Astrocyte of the cerebellum (primary cell): ENCODE results near the gene TTC38.
"Not testable (repeated sequence)": the region's sequence is repeated elsewhere in the genome, so short reads cannot be mapped to it uniquely, and the experiment has no call there.

Experiments used
- DNase-seq: peaks from one replicate; pipeline ENCODE4 v3.0.0-alpha.2; 2011; ENCODE audit warnings: low read depth
- H3K4me3 ChIP-seq: 2 replicates; pipeline ENCODE4 v1.5.1; 2011; ENCODE audit warnings: mild to moderate bottlenecking, low read depth, low read length, moderate library complexity
- CTCF ChIP-seq: IDR thresholded peaks from 2 replicates; pipeline ENCODE4 v1.5.1; 2012; ENCODE audit warnings: low read length, low read depth, moderate library complexity, mild to moderate bottlenecking; ENCODE audit errors: missing control alignments
- in situ Hi-C: cut with HindIII; loops from 2 replicates; pipeline ENCODE4 v1.10.0; 2017; ENCODE audit warnings: low sequenced_read_pairs

TTC38 gene

GRCh38 chr22:46312056-46312455, 44.2 kb downstream of the TTC38 start:
- DNase-seq = no peak
- in situ Hi-C loops = loop anchor here (25.0 kb wide), 1 partner anchor 300 kb away; no protein-coding TSS in a partner anchor
- TF ChIP-seq CTCF = no peak
- H3K4me3 ChIP-seq = no peak overlapping the region

- DNase-seq, H3K4me3 ChIP-seq: not testable (repeated sequence)
- in situ Hi-C loops = loop anchor here (25.0 kb wide), 1 partner anchor 301 kb away; no protein-coding TSS in a partner anchor
Observed at GRCh38 chr22:46312848-46313247, 45.0 kb downstream of the TTC38 start.

GRCh38 chr22:46315976-46316375, 48.2 kb downstream of the TTC38 start:
- no peak overlapping the region for H3K4me3 ChIP-seq
- in situ Hi-C loops = loop anchor here (25.0 kb wide), 1 partner anchor 304 kb away; no protein-coding TSS in a partner anchor
- no peak for DNase-seq
- TF ChIP-seq CTCF = no peak

- no peak for DNase-seq
- TF ChIP-seq CTCF = no peak
- in situ Hi-C loops = loop anchor here (25.0 kb wide), 1 partner anchor 305 kb away; no protein-coding TSS in a partner anchor
- H3K4me3 ChIP-seq = no peak overlapping the region
Observed at GRCh38 chr22:46317646-46318045, 49.8 kb downstream of the TTC38 start.

GRCh38 chr22:46318576-46318975, 50.8 kb downstream of the TTC38 start:
- TF ChIP-seq CTCF = no peak
- no peak for DNase-seq
- no peak overlapping the region for H3K4me3 ChIP-seq
- in situ Hi-C loops = loop anchor here (25.0 kb wide), 1 partner anchor 306 kb away; no protein-coding TSS in a partner anchor

GRCh38 chr22:46319319-46319718, 51.5 kb downstream of the TTC38 start:
- in situ Hi-C loops = loop anchor here (25.0 kb wide), 1 partner anchor 307 kb away; no protein-coding TSS in a partner anchor

More at GRCh38 chr22:46319319-46319718, 51.5 kb downstream of the TTC38 start:
- DNase-seq = no peak
- no peak for TF ChIP-seq CTCF
- H3K4me3 ChIP-seq = no peak overlapping the region
